GM23338 (cell line): ENCODE results near the gene TMEM269.

Experiments used
- CREB1 ChIP-seq: fragments of 250-450 bp; sonication (Bioruptor Pico); IDR thresholded peaks from 2 replicates; pipeline ENCODE4 v1.5.0; 2020; ENCODE audit warnings: low read depth, mild to moderate bottlenecking, moderate library complexity
- CTCF ChIP-seq, 2 experiments: fragments of 200-600 bp in 1 of 2; sonication (generic) in 1 of 2; conservative IDR thresholded peaks; 2 replicates each; pipeline versions ENCODE4 v1.5.1 to v1.6.1; 2016 to 2017; ENCODE audit warnings: antibody characterized with exemption in 2 of 2, low read depth in 2 of 2, mild to moderate bottlenecking in 2 of 2, moderate library complexity in 1 of 2
- ETS1 ChIP-seq: IDR thresholded peaks from 2 replicates; pipeline ENCODE4 v1.6.1; 2016; ENCODE audit warnings: antibody characterized with exemption
- EZH2 ChIP-seq: fragments of 200-600 bp; sonication (generic); IDR thresholded peaks from one replicate; pipeline ENCODE4 v1.8.0; 2017; ENCODE audit warnings: antibody characterized with exemption, mild to moderate bottlenecking, low read depth; ENCODE audit not compliant: unreplicated experiment
- EZH2phosphoT487 ChIP-seq: fragments of 200-600 bp; sonication (generic); IDR thresholded peaks from one replicate; pipeline ENCODE4 v1.8.1; 2018; ENCODE audit warnings: antibody characterized with exemption; ENCODE audit not compliant: unreplicated experiment
- JUNB ChIP-seq: IDR thresholded peaks from one replicate; pipeline ENCODE4 v1.6.1; 2016; ENCODE audit warnings: antibody characterized with exemption; ENCODE audit not compliant: unreplicated experiment
- NANOG ChIP-seq: IDR thresholded peaks from 2 replicates; pipeline ENCODE4 v1.6.1; 2016; ENCODE audit warnings: antibody characterized with exemption, borderline replicate concordance
- POLR2AphosphoS5 ChIP-seq: IDR thresholded peaks from 2 replicates; pipeline ENCODE4 v1.6.1; 2016; ENCODE audit warnings: antibody characterized with exemption, low read depth
- REST ChIP-seq: IDR thresholded peaks from one replicate; pipeline ENCODE4 v1.6.1; 2018; ENCODE audit warnings: antibody characterized with exemption; ENCODE audit not compliant: unreplicated experiment
- STAT1 ChIP-seq: IDR thresholded peaks from one replicate; pipeline ENCODE4 v1.6.1; 2016; ENCODE audit warnings: antibody characterized with exemption; ENCODE audit not compliant: unreplicated experiment
- ZNF114 ChIP-seq: fragments of 250-450 bp; sonication (Bioruptor Pico); IDR thresholded peaks from 2 replicates; pipeline ENCODE4 v1.5.0; 2020; ENCODE audit warnings: mild to moderate bottlenecking, moderate library complexity
- ZNF331 ChIP-seq: fragments of 250-450 bp; sonication (Bioruptor Pico); IDR thresholded peaks from 2 replicates; pipeline ENCODE4 v1.5.0; 2020; ENCODE audit warnings: low read depth, mild to moderate bottlenecking, moderate library complexity
- ZNF462 ChIP-seq: fragments of 250-450 bp; sonication (Bioruptor Pico); IDR thresholded peaks from 2 replicates; pipeline ENCODE4 v1.5.0; 2020; ENCODE audit warnings: mild to moderate bottlenecking, moderate library complexity

GRCh38 chr1:42788021-42788420, 3.2 kb downstream of the TMEM269 start:
- no peak for TF ChIP-seq CTCF (conservative IDR thresholded peaks at IDR 0.05; ENCODE audit: low read depth in 2 of 2)
- TF ChIP-seq EZH2phosphoT487 = no peak
- TF ChIP-seq POLR2AphosphoS5 = no peak
- no peak for TF ChIP-seq EZH2
- TF ChIP-seq REST = no peak
- no peak for TF ChIP-seq JUNB
- no peak for TF ChIP-seq CREB1
- no peak for TF ChIP-seq NANOG
- TF ChIP-seq STAT1 = no peak
- no peak for TF ChIP-seq ZNF462 (CRISPR knock-in tag)
- TF ChIP-seq ZNF114 (CRISPR knock-in tag) = no peak
- no peak for TF ChIP-seq ETS1
- TF ChIP-seq ZNF331 (CRISPR knock-in tag) = no peak
